WI38 (cell line): ENCODE data around the gene CRACR2A.

Experiments
- H3K4me3 ChIP-seq: 2 replicates; pipeline ENCODE4 v1.5.1; 2011; ENCODE audit warnings: low read depth, mild to moderate bottlenecking, control low read depth, low read length
- CTCF ChIP-seq: IDR thresholded peaks from 2 replicates; pipeline ENCODE4 v1.5.1; 2012; ENCODE audit warnings: low read depth, mild to moderate bottlenecking, control low read depth, low read length

The CRACR2A gene

DNA sequence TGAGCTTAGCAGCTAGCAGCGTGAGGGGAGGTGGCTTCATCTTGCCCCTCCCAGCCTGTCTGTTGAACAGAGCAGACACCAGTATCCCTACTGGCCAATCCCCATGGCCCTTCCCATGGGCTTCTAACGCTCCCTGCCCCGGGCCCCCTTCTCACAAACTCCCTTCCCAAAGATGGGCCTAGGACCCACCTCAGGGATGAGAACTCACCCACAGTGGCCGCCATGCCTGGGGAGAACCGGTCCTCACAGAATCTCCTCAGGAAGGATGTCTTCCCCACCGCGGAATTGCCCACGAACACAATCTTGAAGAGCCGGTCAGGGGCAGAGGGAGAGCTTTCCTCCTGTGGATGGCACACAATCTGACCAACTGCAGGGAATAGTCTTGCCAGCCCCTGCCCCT is 119.5 kb downstream of the CRACR2A start:
- no peak overlapping the region for H3K4me3 ChIP-seq
- no peak for TF ChIP-seq CTCF

GRCh38 chr12:3632754-3633153 is 120.2 kb downstream of the CRACR2A start:
- no peak overlapping the region for H3K4me3 ChIP-seq
- TF ChIP-seq CTCF: no peak

DNA sequence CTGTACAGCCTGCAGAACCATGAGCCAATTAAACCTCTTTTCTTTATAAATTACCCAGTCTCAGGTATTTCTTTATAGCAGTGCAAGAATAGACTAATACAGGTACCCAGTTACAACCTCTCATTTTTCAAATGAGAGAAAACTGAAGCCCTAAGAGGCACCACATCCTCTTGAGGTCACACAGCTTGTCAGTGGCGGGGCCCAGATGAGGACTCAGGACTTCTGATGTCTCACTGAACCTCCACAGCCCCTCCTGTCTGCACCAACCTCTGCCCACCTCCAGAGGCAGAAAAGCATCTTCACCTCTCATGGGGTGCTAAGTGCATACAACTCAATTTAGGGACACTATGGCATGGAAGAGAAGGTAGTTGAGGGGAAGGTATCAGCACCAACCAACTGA is 120.7 kb downstream of the CRACR2A start:
- H3K4me3 ChIP-seq: no peak overlapping the region
- no peak for TF ChIP-seq CTCF

GRCh38 chr12:3631759-3632158 is 121.2 kb downstream of the CRACR2A start:
- H3K4me3 ChIP-seq: no peak overlapping the region
- no peak for TF ChIP-seq CTCF

GRCh38 chr12:3631272-3631637 is 121.7 kb downstream of the CRACR2A start:
- no peak overlapping the region for H3K4me3 ChIP-seq
- TF ChIP-seq CTCF: no peak

DNA sequence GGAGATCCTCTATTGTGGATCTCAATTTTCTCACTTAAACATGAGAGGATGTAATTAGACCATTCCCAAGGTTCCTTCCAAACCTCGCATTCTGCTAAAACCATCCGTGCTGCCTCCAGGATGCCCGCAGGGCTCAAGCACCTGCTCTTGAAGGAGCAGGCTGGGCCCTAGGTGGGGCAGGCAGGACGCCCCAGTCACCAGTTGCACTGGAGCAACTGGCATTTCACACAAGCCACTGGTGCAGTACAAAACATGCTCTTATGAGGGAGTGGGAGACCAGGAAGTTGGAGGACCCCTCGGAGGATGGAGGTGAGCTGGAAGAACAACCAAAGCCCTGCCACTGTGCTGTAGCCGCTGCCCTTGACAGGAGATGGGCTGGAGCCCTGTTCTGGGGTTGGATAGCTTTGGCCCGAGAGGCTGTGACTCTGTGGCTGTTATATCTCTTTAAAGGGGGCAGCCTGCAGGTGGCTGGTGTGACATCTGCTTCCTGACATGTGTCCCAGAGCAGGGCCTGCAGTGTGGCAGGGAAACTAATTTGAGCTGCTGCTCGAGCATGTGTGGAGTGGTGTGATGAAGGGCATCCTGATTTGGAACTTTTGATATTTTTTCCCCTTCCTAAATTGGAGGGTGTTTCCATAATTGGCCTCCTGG is 122.2 kb downstream of the CRACR2A start:
- H3K4me3 ChIP-seq: no peak overlapping the region
- TF ChIP-seq CTCF: no peak

DNA sequence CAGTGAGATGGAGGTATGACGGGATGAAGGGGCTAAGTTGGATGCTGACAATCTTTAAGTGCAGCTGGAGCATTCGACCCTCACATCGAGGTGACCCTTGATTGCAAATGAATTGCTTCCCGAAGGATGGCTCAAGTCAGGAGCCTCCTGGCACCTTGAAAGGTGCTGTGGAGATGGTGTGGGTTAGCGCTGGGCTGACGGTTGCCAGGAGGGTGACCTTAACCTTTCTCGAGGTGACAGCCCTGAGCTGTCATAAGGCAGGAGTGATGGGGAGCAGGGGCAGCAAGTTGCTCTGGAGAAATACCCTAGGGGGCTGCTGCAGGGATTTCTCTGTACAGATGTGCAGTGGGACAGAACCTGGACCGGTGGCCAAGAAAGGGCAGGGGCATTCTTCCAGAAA is 122.8 kb downstream of the CRACR2A start:
- TF ChIP-seq CTCF: no peak
- H3K4me3 ChIP-seq: no peak overlapping the region
